BLaER1 treated with 17β-estradiol and CSF1 and Interleukin-3, amounts not matched to agents 10 nM and 100 nM (cell line): ENCODE data around the gene THAP4.
"Not testable (repeated sequence)": the region's sequence is repeated elsewhere in the genome, so short reads cannot be mapped to it uniquely, and the experiment has no call there.

ENCODE experiments used
- H3K27ac ChIP-seq, 11 experiments: shearing (Covaris generic); formaldehyde crosslinking; 2 replicates each; pipeline ENCODE4 v1.8.1; 2022
- H3K27me3 ChIP-seq, 11 experiments: shearing (Covaris generic); formaldehyde crosslinking; 2 replicates each; pipeline ENCODE4 v1.8.1; 2022
- H3K36me3 ChIP-seq, 11 experiments: shearing (Covaris generic); formaldehyde crosslinking; 2 replicates each; pipeline ENCODE4 v1.8.1; 2022
- H3K4me1 ChIP-seq, 10 experiments: shearing (Covaris generic); formaldehyde crosslinking; 2 replicates each; pipeline ENCODE4 v1.8.1; 2022
- H3K4me2 ChIP-seq, 11 experiments: shearing (Covaris generic); formaldehyde crosslinking; 2 replicates each; pipeline ENCODE4 v1.8.1; 2022
- H3K4me3 ChIP-seq, 10 experiments: shearing (Covaris generic); formaldehyde crosslinking; 2 replicates each; pipeline ENCODE4 v1.8.1; 2022
- H3K9ac ChIP-seq, 11 experiments: shearing (Covaris generic); formaldehyde crosslinking; 2 replicates each; pipeline ENCODE4 v1.8.1; 2022
- H3K9me3 ChIP-seq, 11 experiments: shearing (Covaris generic); formaldehyde crosslinking; replicated peaks in 1 of 11; 2 replicates each; pipeline ENCODE4 v1.8.1; 2022
- H4K20me1 ChIP-seq, 11 experiments: shearing (Covaris generic); formaldehyde crosslinking; 2 replicates each; pipeline ENCODE4 v1.8.1; 2022
- Cebpa-rat ChIP-seq, 11 experiments: shearing (Covaris generic); IDR thresholded peaks; 2 replicates each; pipeline ENCODE4 v1.8.1; 2022

The THAP4 gene

DNA sequence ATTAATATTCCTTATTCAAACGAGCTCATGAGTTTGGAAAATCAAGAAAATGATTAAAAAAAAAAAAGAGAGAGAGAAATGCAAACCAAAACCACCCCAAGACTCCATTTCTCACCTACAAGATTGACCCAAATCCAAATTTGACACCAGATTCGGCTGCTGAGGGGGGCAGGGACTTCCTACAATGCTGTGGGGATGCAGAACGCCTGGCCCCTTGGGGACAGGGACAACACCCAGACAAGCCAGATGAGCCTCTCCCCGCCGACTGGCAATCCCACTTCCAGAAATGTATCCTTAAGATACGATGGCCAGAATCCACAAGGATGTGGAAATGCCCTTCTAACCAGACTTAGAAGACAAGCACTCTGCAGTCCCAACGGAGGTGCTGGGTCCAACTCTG is 57.7 kb downstream of the THAP4 start:
- peaks cover 7 to 28% (median 26%) of the 10 kb centered on the region in 10 experiments for H3K4me1 ChIP-seq
- H3K36me3 ChIP-seq: peaks cover 47 to 65% (median 55%) of the 10 kb centered on the region in 11 experiments
- TF ChIP-seq Cebpa-rat (IDR thresholded peaks at IDR 0.05): no peak
- no peaks in the 10 kb centered on the region; a peak in 3 of 22 replicates for H4K20me1 ChIP-seq
- no peak overlapping the region for H3K4me3 ChIP-seq
- no peak overlapping the region for H3K9ac ChIP-seq
- no peak overlapping the region for H3K27ac ChIP-seq
- H3K9me3 ChIP-seq: peaks cover 31 to 49% (median 44%) of the 10 kb centered on the region in 11 experiments
- H3K27me3 ChIP-seq: no peaks in the 10 kb centered on the region
- no peak overlapping the region for H3K4me2 ChIP-seq

DNA sequence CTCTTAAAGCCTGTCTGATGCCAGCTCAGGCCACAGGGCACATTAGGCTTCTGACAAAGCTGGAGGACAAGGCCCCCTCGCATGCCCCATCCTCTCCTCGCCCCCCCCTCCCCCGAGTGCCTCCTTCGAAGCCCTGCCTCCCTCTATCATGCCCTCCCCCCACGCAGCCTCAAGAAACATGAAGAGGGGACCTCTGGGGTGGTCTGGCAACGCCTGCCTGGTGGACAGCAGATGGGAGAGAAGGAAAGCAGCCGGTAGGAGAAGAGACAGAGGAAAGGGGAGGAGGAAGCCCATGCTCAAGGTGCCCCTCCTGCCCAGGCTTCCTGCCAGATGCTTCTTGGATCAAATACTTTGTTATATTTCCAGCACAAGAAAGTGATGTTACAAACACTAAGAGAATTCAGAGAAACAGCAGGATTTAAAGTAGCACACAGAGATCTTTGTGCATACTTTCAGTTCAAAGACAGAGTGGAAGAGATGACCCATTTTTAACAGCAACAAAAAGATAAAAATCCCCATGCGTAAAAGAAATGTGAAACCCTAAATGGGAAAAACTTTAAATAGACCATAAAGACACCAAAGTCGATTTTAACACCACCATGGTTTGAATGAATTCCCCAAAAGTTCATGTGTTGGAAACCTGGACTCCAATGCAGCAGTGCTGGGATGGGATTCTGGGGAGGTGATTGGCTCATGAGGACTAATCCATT is 59.4 kb downstream of the THAP4 start:
- peaks cover 7 to 28% (median 26%) of the 10 kb centered on the region in 10 experiments for H3K4me1 ChIP-seq
- peak overlapping the region in 1 of 11 experiments; percentile 15; a peak in 1 of 22 replicates for H3K9ac ChIP-seq
- no peaks in the 10 kb centered on the region for H3K27me3 ChIP-seq
- H3K9me3 ChIP-seq: peaks cover 22 to 32% (median 31%) of the 10 kb centered on the region in 11 experiments
- TF ChIP-seq Cebpa-rat (IDR thresholded peaks at IDR 0.05): no peak
- H3K4me2 ChIP-seq: peak overlapping the region in 10 of 11 experiments; percentile 19 to 54 (median 44); a peak in 16 of 22 replicates
- H3K27ac ChIP-seq: no peak overlapping the region
- peaks cover 0 to 9% (median 0%) of the 10 kb centered on the region in 11 experiments; a peak in 5 of 22 replicates for H4K20me1 ChIP-seq
- H3K36me3 ChIP-seq: peaks cover 30 to 49% (median 38%) of the 10 kb centered on the region in 11 experiments
- no peak overlapping the region for H3K4me3 ChIP-seq

DNA sequence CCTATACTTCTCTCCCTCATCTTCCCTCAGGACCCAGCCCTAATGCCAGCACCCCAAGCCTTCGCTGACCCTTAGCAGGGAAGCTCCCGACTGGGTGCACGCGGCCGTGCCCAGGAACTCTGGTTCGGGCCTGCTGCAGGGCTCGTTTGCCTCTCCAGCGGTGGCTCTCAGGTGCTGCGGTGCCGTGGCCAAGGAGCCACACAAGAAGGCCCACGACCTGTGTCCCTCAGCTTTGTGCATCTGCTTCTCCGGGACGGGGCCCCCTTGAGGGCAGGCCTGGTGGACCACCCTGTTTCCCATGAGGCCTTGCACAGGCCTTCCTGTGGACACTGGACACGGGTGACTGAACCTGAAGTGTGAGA is 60.7 kb downstream of the THAP4 start:
- H3K27me3 ChIP-seq: no peaks in the 10 kb centered on the region
- H3K9ac ChIP-seq: no peak overlapping the region
- H3K27ac ChIP-seq: no peak overlapping the region
- H3K4me2 ChIP-seq: peak overlapping the region in 5 of 11 experiments; percentile 32 to 52 (median 42); a peak in 7 of 22 replicates
- TF ChIP-seq Cebpa-rat (IDR thresholded peaks at IDR 0.05): no peak
- peaks cover 0 to 17% (median 0%) of the 10 kb centered on the region in 11 experiments; a peak in 5 of 22 replicates for H4K20me1 ChIP-seq
- peaks cover 21 to 39% (median 28%) of the 10 kb centered on the region in 11 experiments for H3K36me3 ChIP-seq
- H3K9me3 ChIP-seq: peaks cover 18 to 21% (median 21%) of the 10 kb centered on the region in 11 experiments
- peaks cover 7 to 28% (median 26%) of the 10 kb centered on the region in 10 experiments for H3K4me1 ChIP-seq
- H3K4me3 ChIP-seq: no peak overlapping the region

DNA sequence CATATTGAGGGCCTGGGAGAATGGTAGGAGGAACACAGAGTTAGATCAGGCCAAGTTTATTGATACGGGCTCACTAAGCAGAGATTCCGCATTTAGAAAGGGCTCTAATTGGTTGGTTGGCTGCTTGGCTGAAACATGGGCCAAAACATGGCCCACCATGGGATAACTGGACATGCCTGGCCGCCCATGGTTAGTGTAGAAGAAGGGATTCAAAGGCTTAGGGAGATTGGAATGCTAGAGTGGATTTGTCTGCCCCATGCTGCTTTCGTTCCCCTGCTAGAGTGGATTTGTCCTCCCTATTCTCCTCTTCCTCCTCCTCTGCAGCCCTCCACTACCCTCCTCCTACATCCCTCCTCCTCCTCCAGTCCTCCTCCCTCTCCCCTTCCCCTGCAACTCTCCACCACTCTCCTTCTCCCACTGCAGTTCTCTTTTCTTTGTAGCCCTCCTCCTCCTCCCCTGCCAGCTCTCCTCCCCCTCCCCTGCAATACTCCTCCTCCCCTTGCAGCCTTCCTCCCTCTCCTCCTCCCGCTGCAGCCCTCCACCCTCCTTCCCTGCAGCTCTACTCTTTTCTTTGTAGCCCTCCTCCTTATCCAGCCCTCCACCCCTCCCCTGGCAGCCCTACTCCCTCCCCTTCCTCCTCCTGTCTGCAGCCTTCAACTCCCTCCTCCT is 61.2 kb downstream of the THAP4 start:
- no peak overlapping the region for H3K27ac ChIP-seq
- peaks cover 14 to 16% (median 16%) of the 10 kb centered on the region in 11 experiments for H3K9me3 ChIP-seq
- peaks cover 16 to 34% (median 23%) of the 10 kb centered on the region in 11 experiments; a peak in 21 of 22 replicates for H3K36me3 ChIP-seq
- H3K27me3 ChIP-seq: no peaks in the 10 kb centered on the region
- H4K20me1 ChIP-seq: peaks cover 0 to 17% (median 0%) of the 10 kb centered on the region in 11 experiments; a peak in 5 of 22 replicates
- no peak for TF ChIP-seq Cebpa-rat (IDR thresholded peaks at IDR 0.05)
- H3K4me3 ChIP-seq: no peak overlapping the region
- no peak overlapping the region; a peak in 1 of 22 replicates for H3K4me2 ChIP-seq
- H3K4me1 ChIP-seq: peaks cover 7 to 28% (median 26%) of the 10 kb centered on the region in 10 experiments
- no peak overlapping the region for H3K9ac ChIP-seq

DNA sequence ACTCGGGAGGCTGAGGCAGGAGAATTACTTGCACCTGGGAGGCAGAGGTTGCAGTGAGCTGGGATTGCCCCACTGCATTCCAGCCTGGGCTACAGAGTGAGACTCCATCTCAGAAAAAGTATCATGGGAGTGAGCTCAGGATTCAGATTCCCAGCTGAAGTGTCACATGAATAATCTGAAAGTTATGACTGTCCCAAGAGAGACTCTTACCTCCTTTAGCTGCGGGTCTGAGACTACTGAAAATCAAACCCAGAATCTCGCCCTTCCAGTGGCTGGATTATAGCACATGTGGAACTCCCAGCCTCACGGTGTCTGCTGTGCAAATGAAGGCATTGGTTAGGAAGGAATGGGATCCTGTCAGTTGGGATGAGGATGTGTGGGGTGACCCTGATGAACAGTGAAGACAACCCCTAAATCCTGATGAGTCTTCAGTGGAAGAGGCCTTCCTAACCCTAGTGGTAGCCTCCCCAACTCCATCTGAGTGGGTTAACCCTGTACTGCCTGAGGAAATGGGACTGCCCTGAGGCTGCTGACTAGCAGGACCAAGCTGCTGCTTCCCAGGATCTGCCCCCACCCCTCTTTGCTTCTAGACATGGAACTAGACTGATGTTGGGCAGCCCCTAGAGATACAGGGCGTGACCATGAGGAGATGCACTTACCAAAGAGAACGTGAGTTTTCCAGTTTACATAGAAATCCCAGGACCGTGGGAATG is 61.9 kb downstream of the THAP4 start:
- H3K4me1 ChIP-seq: peaks cover 7 to 28% (median 26%) of the 10 kb centered on the region in 10 experiments
- H3K9me3 ChIP-seq: peaks cover 8 to 9% (median 9%) of the 10 kb centered on the region in 11 experiments
- no peak overlapping the region for H3K4me3 ChIP-seq
- no peak overlapping the region for H3K4me2 ChIP-seq
- peaks cover 0 to 17% (median 0%) of the 10 kb centered on the region in 11 experiments; a peak in 5 of 22 replicates for H4K20me1 ChIP-seq
- no peak overlapping the region for H3K9ac ChIP-seq
- peaks cover 9 to 28% (median 16%) of the 10 kb centered on the region in 11 experiments; a peak in 21 of 22 replicates for H3K36me3 ChIP-seq
- H3K27me3 ChIP-seq: no peaks in the 10 kb centered on the region
- no peak overlapping the region for H3K27ac ChIP-seq
- TF ChIP-seq Cebpa-rat (IDR thresholded peaks at IDR 0.05): no peak

DNA sequence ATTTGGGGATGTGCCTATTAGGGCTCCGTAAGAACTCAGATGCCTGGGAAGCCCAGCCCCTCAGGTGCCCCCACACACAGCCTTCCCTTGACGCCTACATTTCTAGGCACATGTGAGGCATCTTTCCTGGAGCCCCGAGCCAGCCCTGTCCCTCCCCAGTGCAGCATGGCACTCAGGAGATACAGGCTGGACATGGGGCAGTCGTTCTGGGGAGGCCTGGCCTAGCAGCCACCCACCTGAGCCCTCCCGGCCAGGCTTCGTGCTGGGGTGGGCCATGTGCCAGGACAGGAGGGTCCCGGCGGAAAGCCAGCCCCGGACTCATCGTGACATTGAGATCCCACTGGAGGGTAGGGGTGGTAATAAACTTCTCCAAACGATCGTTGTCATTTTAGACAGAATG is 63.2 kb downstream of the THAP4 start:
- H3K36me3 ChIP-seq: peaks cover 0 to 19% (median 7%) of the 10 kb centered on the region in 11 experiments; a peak in 9 of 22 replicates
- H3K27me3 ChIP-seq: no peaks in the 10 kb centered on the region
- H3K9ac ChIP-seq: no peak overlapping the region
- peaks cover 0 to 17% (median 0%) of the 10 kb centered on the region in 11 experiments; a peak in 5 of 22 replicates for H4K20me1 ChIP-seq
- peaks cover 5 to 37% (median 25%) of the 10 kb centered on the region in 10 experiments for H3K4me1 ChIP-seq
- no peak overlapping the region for H3K27ac ChIP-seq
- H3K4me3 ChIP-seq: no peak overlapping the region
- no peak overlapping the region for H3K4me2 ChIP-seq
- no peaks in the 10 kb centered on the region; a peak in 1 of 22 replicates for H3K9me3 ChIP-seq
- TF ChIP-seq Cebpa-rat (IDR thresholded peaks at IDR 0.05): no peak

DNA sequence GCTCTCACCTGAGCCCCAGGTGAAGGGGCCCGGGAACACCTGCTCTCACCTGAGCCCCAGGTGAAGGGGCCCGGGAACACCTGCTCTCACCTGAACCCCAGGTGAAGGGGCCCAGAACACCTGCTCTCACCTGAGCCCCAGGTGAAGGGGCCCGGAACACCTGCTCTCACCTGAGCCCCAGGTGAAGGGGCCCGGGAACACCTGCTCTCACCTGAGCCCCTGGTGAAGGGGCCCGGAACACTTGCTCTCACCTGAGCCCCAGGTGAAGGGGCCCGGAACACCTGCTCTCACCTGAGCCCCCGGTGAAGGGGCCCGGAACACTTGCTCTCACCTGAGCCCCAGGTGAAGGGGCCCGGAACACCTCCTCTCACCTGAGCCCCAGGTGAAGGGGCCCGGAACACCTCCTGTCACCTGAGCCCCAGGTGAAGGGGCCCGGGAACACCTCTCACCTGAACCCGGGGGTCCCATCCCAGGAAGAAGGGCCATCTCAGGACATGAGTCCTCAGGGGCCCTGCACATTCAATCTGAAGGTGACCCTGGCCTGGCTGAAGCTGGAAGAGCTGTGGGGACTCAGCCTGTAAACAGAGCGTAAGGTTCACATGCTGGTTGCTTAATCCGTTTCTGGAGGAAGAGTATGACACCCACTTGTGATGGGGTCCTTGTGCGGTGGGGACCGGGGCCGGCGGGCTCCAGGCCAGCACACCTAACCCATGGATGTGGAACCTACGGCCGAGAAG is 63.9 kb downstream of the THAP4 start:
- H3K27me3 ChIP-seq, H3K9me3 ChIP-seq, H3K4me2 ChIP-seq, H3K27ac ChIP-seq, H3K9ac ChIP-seq, H3K4me3 ChIP-seq: not testable (repeated sequence)
- Histone ChIP-seq H4K20me1 (peaks cover 0 to 17% (median 0%) of the 10 kb centered on the region in 11 experiments; a peak in 5 of 22 replicates), H3K4me1 (peaks cover 0 to 32% (median 18%) of the 10 kb centered on the region in 10 experiments; a peak in 16 of 20 replicates), H3K36me3 (peaks cover 0 to 19% (median 7%) of the 10 kb centered on the region in 11 experiments; a peak in 8 of 22 replicates)
